Muscle of leg (tissue), 11 donors: ENCODE data around the gene GMEB2. TPM values are rescaled to one million over a fixed set of nuclear protein-coding genes. Genes with fewer than 3 reads are reported as not detected.
"Not testable (repeated sequence)": the region's sequence is repeated elsewhere in the genome, so short reads cannot be mapped to it uniquely, and the experiment has no call there.

Experiments
- DNase-seq: peaks from one replicate; pipeline ENCODE4 v3.0.0; 2013
- H3K27ac ChIP-seq: one replicate; pipeline ENCODE4 v1.5.1; 2013; ENCODE audit warnings: mild to moderate bottlenecking, low read length, control low read depth
- H3K27me3 ChIP-seq: one replicate; pipeline ENCODE4 v1.6.1; 2013; ENCODE audit warnings: low read length; ENCODE audit not compliant: control insufficient read depth, insufficient read depth
- H3K36me3 ChIP-seq: one replicate; pipeline ENCODE4 v1.6.1; 2013; ENCODE audit warnings: low read length; ENCODE audit not compliant: control insufficient read depth, insufficient read depth
- H3K4me1 ChIP-seq: one replicate; pipeline ENCODE4 v1.6.1; 2013; ENCODE audit warnings: low read length; ENCODE audit not compliant: control insufficient read depth, insufficient read depth
- H3K4me3 ChIP-seq: one replicate; pipeline ENCODE4 v1.5.1; 2013; ENCODE audit warnings: low read length, control low read depth
- H3K9me3 ChIP-seq: replicated peaks from 2 replicates; pipeline ENCODE4 v1.6.1; 2013; ENCODE audit warnings: low read depth, low read length; ENCODE audit not compliant: control insufficient read depth
- WGBS: methylation state at CpG from one replicate; pipeline ENCODE4 v1.1.5; 2013; ENCODE audit warnings: missing lambda C conversion rate; ENCODE audit not compliant: insufficient coverage; 5-methylcytosine and 5-hydroxymethylcytosine counted together
- polyA plus RNA-seq, 8 donors: library from polyadenylated mRNA; unstranded; fragments of 120-200 nt; gene quantifications; one replicate each; pipeline versions ENCODE4 v1.2.1 to v1.2.3, GENCODE V29; 2013; ENCODE audit warnings: inconsistent platforms in 1 of 8, low replicate concordance in 1 of 8; ENCODE audit not compliant: insufficient read length in 8 of 8, insufficient read depth in 1 of 8
- total RNA-seq: library from RNA; stranded (reverse); fragments of 120-200 nt; gene quantifications from one replicate; pipeline ENCODE4 v1.2.4, GENCODE V29; 2013

The GMEB2 gene
- total and polyA plus RNA-seq, 9 donors, result 5.9 to 9.5 (median 7.8) TPM

DNA sequence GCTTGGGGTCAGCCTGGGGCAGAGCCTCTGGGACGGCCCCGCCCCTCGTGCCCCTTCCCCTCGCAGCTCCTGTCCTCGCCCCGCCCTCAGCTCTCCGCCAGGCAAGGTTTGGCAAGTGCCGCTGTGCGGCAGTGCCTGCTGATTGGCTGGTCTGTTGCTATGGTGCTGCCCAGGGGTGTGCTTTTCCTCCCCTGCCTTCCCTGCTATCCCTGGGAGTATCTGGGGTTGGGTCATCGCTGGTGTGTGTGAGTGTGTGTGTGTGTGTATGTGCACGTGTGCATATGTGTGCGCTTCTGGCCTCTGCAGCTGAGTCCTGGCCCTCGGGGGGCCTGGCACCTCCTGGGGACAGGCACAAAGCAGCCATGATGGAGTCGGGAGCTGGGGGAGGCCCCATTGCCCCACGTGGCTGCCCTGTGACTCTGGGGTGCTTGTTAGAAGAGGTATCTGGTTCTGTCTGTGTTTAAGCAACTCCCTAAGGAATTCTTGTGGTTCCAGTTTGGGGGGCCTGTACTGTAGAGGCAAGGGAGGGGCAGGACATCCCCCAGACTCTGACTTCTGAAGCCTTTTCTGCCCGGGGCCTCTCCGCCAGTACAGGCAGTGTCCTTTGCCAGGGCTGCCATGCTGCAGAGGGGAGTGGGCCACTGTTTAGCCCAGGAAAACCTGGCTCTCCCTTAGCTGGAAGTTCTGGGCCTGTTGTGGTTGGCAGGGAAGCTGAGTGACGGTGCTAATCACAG, 38.1 kb upstream of the GMEB2 start:
- Histone ChIP-seq H3K27me3 (no peaks in the 10 kb centered on the region), H3K27ac (no peak overlapping the region), H3K4me1 (no peaks in the 10 kb centered on the region), H3K4me3 (no peak overlapping the region), H3K9me3 (no peaks in the 10 kb centered on the region), H3K36me3 (peaks cover 76% of the 10 kb centered on the region)
- DNase-seq, result no peak
- WGBS, result 64% methylated on average over 10 of the region's 18 CpGs

DNA sequence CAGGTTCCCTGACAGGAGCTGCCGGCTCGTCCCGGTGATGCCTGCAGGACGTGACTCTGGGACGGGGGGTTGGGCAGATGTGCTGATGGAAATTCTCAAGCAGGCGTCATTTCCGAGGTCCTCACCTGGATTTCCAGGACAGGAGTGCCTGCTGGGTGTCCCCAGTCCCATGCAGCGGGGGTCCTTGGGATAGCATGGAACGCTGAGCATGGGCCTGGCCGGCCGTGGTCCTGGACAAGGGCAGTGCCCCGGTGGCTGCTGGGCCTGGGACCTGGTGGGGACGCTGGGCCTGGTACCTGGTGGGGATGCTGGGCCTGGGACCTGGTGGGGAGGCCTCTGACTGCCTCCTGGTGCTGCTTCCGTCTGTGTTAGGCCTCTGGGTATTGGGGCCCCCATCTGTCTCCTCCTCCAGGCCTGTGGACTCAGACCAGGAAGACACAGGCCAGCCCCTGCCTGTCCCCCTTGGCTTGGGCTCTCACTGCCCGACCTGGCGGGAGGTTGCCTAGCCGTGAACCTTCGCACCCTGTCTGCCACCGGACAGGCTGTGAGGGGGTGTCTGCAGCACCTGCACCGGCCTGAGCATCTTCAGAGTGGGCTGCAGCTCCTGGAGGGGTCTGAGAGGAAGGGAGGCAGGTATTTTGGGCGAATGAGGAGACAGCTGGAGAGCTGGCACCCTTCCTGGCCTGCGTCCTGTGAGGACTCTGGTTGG, 37.4 kb upstream of the GMEB2 start:
- no peak overlapping the region for H3K27ac ChIP-seq
- H3K4me1 ChIP-seq, result peaks cover 3% of the 10 kb centered on the region
- peaks cover 76% of the 10 kb centered on the region for H3K36me3 ChIP-seq

DNA sequence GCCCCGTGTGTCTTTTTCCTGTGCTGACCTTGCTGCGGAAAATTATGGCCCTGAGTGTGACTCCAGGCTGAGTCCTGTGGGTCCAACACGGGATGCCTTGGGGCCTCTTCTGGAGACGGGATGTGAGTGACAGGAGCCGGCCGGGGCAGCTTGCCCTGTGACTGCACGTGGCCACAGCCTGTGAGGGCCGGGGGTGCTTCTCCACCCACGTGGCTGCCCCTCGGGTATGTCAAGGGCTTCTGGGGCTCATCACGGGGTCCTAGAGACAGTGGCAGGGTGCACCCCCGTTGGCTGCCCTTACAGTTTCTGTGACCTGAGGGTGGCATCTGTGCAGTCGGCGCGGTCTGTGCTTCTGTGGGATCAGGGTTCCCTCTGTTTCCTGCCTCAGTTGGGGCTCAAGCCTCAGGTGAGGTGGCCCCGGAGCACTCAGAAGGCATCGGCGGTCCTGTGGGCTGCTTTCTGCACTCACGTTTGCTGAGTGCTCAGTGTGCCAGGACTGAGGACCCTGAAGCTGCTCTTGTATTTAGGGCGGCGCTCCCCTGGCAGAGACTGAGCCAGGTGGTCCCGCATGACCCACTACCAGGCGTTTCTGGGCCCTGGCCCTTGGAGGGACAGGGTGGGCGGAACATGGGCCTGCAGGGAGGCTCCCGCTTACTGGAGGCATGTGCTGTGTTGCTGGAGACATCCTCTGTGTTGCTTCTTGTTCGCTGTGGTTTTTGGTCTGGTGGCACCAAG, 36.6 kb upstream of the GMEB2 start:
- WGBS, result 88% methylated on average over 23 of the region's 26 CpGs
- Histone ChIP-seq H3K9me3 (no peaks in the 10 kb centered on the region), H3K27me3 (no peaks in the 10 kb centered on the region), H3K4me3 (no peak overlapping the region), H3K4me1 (peaks cover 9% of the 10 kb centered on the region), H3K27ac (no peak overlapping the region), H3K36me3 (peaks cover 73% of the 10 kb centered on the region)
- no peak for DNase-seq

More for the DNA sequence above, 37.4 kb upstream of the GMEB2 start:
- 83% methylated on average over 18 of the region's 22 CpGs for WGBS
- H3K27me3 ChIP-seq, result no peaks in the 10 kb centered on the region
- H3K9me3 ChIP-seq, result no peaks in the 10 kb centered on the region
- H3K4me3 ChIP-seq, result no peak overlapping the region
- DNase-seq, result no peak

DNA sequence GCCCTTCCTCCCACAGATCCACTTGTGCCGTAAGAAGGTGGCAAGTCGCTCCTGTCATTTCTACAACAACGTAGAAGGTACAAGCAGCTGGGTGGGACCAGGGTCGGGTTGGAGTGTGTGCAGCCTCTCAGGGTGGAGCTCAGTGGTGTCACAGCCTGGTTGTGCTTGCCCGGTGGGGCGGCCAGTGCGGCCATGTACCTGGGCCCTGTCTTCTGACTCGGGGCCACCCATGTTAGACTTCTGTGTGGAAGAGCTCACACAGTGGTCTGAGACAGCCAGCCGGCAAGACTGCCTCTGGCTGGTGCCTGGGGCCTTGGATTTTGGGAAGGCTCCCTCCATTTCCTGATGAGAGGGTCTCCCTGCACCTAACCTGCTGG, 35.9 kb upstream of the GMEB2 start:
- DNase-seq, result no peak
- WGBS, result 86% methylated on average over 4 of the region's 9 CpGs

DNA sequence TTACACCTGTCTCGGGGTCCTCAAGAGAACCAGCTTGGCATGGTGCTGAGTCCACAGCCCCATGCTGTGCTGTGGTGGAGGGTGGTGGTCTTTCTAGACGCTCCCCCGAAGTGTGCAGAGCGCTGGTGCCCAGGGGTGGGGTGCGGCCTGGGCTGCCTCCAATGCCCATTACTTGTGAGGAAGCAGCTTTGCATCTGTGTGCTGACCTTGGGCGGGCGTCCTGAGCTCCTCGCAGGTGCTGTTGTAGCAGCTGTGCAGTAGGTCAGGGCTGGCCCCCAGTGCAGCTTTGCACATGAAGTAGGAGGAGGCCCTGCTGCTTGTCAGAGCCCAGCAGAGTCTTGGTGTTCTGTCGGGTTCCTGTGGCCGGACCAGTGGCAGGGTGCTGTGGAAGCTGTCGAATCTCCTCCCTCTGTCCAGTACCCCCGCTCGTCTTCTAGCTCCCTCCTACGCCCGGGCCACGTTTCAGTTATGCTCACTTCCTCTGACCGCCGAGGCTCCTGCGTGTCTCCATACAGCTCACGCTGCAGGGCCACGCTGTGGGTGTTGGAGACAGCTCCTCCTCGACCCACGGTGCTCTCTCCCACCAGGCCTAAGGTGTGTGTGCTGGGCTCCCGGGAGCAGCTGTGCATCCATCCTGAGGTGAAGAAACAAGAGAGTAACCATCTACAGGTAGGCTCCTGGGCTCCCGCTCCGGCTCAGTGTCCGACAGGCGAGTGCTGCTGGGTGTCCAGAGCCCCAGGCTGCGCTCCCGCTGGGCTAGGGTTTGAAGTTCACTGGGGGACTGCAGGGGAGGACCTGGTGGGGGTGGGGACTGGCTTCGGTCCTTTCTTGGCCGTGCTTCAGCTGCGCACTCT, 35.3 kb upstream of the GMEB2 start:
- H3K4me3 ChIP-seq, result no peak overlapping the region
- DNase-seq, result no peak
- 93% methylated on average over 28 of the region's 33 CpGs for WGBS
- no peaks in the 10 kb centered on the region for H3K27me3 ChIP-seq
- peaks cover 17% of the 10 kb centered on the region for H3K4me1 ChIP-seq
- no peaks in the 10 kb centered on the region for H3K9me3 ChIP-seq
- H3K36me3 ChIP-seq, result peaks cover 62% of the 10 kb centered on the region
- no peak overlapping the region for H3K27ac ChIP-seq

More for the DNA sequence above, 35.9 kb upstream of the GMEB2 start:
- no peak overlapping the region for H3K4me3 ChIP-seq
- no peak overlapping the region for H3K27ac ChIP-seq
- no peaks in the 10 kb centered on the region for H3K9me3 ChIP-seq
- peaks cover 11% of the 10 kb centered on the region for H3K4me1 ChIP-seq
- no peaks in the 10 kb centered on the region for H3K27me3 ChIP-seq
- H3K36me3 ChIP-seq, result peaks cover 67% of the 10 kb centered on the region

DNA sequence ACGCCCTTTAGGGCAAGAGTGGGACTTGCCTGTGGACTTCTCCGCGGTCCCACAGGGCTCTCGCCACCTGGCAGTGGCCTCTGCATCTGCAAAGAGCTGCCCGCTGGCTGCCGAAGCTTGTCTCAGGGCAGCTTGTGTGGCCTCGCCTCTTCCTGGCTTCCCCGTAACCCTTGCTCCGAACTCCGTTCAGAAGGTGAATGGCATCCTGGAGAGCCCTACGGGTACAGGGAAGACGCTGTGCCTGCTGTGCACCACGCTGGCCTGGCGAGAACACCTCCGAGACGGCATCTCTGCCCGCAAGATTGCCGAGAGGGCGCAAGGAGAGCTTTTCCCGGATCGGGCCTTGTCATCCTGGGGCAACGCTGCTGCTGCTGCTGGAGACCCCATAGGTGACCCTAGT, 34.2 kb upstream of the GMEB2 start:
- WGBS, result 95% methylated on average over 22 of the region's 22 CpGs
- Histone ChIP-seq H3K4me1 (peaks cover 19% of the 10 kb centered on the region), H3K4me3 (no peak overlapping the region), H3K9me3 (no peaks in the 10 kb centered on the region), H3K27ac (no peak overlapping the region), H3K27me3 (no peaks in the 10 kb centered on the region), H3K36me3 (peaks cover 54% of the 10 kb centered on the region)
- no peak for DNase-seq

DNA sequence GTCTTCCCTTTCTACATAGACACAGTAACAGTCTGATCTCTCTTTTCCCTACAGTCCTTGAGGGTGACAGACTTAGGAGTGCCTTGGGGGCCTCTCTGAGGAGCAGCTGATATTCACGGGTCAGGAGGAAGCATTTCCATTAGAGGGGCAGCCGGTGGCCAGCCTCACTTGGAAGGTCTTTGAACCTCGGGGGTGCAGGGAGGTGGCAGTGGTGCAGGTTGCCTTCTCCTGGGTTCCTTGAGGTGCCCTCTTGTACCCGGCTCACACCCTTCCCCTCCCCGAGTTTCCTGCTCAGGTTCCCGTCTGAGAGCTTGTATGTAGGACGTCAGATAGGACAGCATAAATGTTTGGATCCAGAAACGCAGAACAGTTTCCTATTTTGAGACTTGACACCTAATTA, 33.7 kb upstream of the GMEB2 start:
- Histone ChIP-seq H3K36me3 (peaks cover 49% of the 10 kb centered on the region), H3K27me3 (no peaks in the 10 kb centered on the region), H3K4me1 (peaks cover 19% of the 10 kb centered on the region), H3K9me3 (no peaks in the 10 kb centered on the region), H3K4me3 (no peak overlapping the region), H3K27ac (no peak overlapping the region)
- DNase-seq, result no peak
- WGBS, result 83% methylated on average over 2 of the region's 8 CpGs

DNA sequence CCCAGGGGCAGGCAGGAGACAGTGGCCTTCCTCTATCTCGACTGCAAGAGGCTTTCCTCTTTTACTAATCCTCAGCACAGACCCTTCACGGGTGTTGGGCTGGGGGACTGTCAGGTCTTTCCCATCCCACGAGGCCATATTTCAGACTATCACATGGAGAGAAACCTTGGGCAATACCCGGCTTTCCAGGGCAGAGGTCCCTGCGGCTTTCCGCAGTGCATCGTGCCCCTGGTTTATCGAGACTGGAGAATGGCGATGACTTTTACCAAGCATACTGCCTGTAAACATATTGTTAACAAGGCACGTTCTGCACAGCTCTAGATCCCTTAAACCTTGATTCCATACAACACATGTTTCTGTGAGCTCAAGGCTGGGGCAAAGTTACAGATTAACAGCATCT, 33.3 kb upstream of the GMEB2 start:
- H3K27me3 ChIP-seq, H3K9me3 ChIP-seq, DNase-seq, H3K27ac ChIP-seq, H3K4me3 ChIP-seq: not testable (repeated sequence)
- WGBS, result 94% methylated on average over 7 of the region's 10 CpGs
- Histone ChIP-seq H3K4me1 (peaks cover 19% of the 10 kb centered on the region), H3K36me3 (peaks cover 45% of the 10 kb centered on the region)

DNA sequence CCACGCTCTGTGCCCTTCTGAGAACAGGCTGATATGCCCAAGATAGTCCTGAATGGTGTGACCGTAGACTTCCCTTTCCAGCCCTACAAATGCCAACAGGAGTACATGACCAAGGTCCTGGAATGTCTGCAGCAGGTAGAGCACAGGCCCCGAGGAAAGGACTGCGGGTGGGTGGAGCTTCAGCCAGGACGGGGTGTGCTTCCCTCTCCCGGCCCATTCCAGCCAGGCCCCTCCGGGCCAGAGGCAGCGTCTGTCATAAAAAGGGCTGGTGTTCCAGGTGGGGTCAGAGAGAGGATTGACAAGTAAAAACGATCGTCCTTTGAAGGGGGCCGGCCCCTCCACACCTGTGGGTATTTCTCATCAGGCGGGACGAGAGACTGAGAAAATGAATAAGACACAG, 32.5 kb upstream of the GMEB2 start:
- H3K27ac ChIP-seq, result no peak overlapping the region
- WGBS, result 61% methylated on average over 8 of the region's 13 CpGs

More for the DNA sequence above, 32.5 kb upstream of the GMEB2 start:
- peak overlapping the region; percentile 79 for H3K4me3 ChIP-seq
- peaks cover 19% of the 10 kb centered on the region for H3K4me1 ChIP-seq
- no peaks in the 10 kb centered on the region for H3K27me3 ChIP-seq
- peaks cover 37% of the 10 kb centered on the region for H3K36me3 ChIP-seq
- DNase-seq, result no peak
- no peaks in the 10 kb centered on the region for H3K9me3 ChIP-seq
